HT1080 (cell line): ENCODE data around the gene RASGRF1. TPM values are rescaled to one million over a fixed set of nuclear protein-coding genes. Genes with fewer than 3 reads are reported as not detected.
"Not testable (repeated sequence)": the region's sequence is repeated elsewhere in the genome, so short reads cannot be mapped to it uniquely, and the experiment has no call there.

Experiments used
- DNase-seq: peaks from one replicate; pipeline ENCODE4 v3.0.0-alpha.2; 2015; ENCODE audit warnings: low read depth
- total RNA-seq: library from RNA; depleted of rRNA; stranded (reverse); fragments of >200 nt; shearing (Covaris generic); gene quantifications from 2 replicates; pipeline ENCODE4 v1.2.3, GENCODE V29; 2014

Gene RASGRF1
- total RNA-seq, 1 experiment from 2014 or later = 0.14 TPM

GRCh38 chr15:78932258-78932808, 158.2 kb downstream of the RASGRF1 start:
- DNase-seq = no peak

- DNase-seq = no peak
Observed at GRCh38 chr15:78931439-78932257, 158.9 kb downstream of the RASGRF1 start.

GRCh38 chr15:78930577-78931388, 159.8 kb downstream of the RASGRF1 start:
- DNase-seq = peak; percentile 90

GRCh38 chr15:78929536-78930264, 160.9 kb downstream of the RASGRF1 start:
- DNase-seq = no peak

GRCh38 chr15:78928616-78929093, 161.9 kb downstream of the RASGRF1 start:
- no peak for DNase-seq

- DNase-seq = not testable (repeated sequence)
Observed at GRCh38 chr15:78928176-78928575, 162.4 kb downstream of the RASGRF1 start.

GRCh38 chr15:78927077-78927790, 163.3 kb downstream of the RASGRF1 start:
- DNase-seq = no peak

GRCh38 chr15:78925956-78926743, 164.4 kb downstream of the RASGRF1 start:
- no peak for DNase-seq

GRCh38 chr15:78925076-78925624, 165.4 kb downstream of the RASGRF1 start:
- DNase-seq = no peak

- no peak for DNase-seq
Observed at GRCh38 chr15:78923480-78924360, 166.9 kb downstream of the RASGRF1 start.

GRCh38 chr15:78923015-78923414, 167.6 kb downstream of the RASGRF1 start:
- DNase-seq = no peak

- no peak for DNase-seq
Observed at GRCh38 chr15:78922527-78922926, 168.1 kb downstream of the RASGRF1 start.

- DNase-seq = no peak
Observed at GRCh38 chr15:78921940-78922339, 168.6 kb downstream of the RASGRF1 start.

- DNase-seq = no peak
Observed at GRCh38 chr15:78921517-78921916, 169.1 kb downstream of the RASGRF1 start.

- DNase-seq = no peak
Observed at GRCh38 chr15:78917888-78918287, 172.7 kb downstream of the RASGRF1 start.

GRCh38 chr15:78916088-78916487, 174.5 kb downstream of the RASGRF1 start:
- no peak for DNase-seq

- DNase-seq = peak; percentile 27
Observed at GRCh38 chr15:78915341-78916087, 175.1 kb downstream of the RASGRF1 start.
